GM06990 (cell line): ENCODE results near the gene ITGB3BP.

ENCODE experiments used
- DNase-seq: peaks from one replicate; pipeline ENCODE4 v3.0.0-alpha.2; 2011; ENCODE audit not compliant: insufficient read length; ENCODE audit errors: extremely low read depth
- H3K27me3 ChIP-seq: replicated peaks from 2 replicates; pipeline ENCODE4 v1.6.0; 2011; ENCODE audit warnings: low read length; ENCODE audit not compliant: control insufficient read depth, insufficient read depth
- H3K36me3 ChIP-seq: 2 replicates; pipeline ENCODE4 v1.5.1; 2011; ENCODE audit warnings: low read length; ENCODE audit not compliant: control insufficient read depth, insufficient read depth
- H3K4me3 ChIP-seq: replicated peaks from 2 replicates; pipeline ENCODE4 v1.5.1; 2011; ENCODE audit warnings: low read depth, mild to moderate bottlenecking, control low read depth, low read length
- CTCF ChIP-seq: IDR thresholded peaks from 2 replicates; pipeline ENCODE4 v1.5.1; 2011; ENCODE audit warnings: low read length, control low read depth, mild to moderate bottlenecking, inconsistent platforms; ENCODE audit not compliant: insufficient read depth, poor library complexity, severe bottlenecking

The ITGB3BP gene

GRCh38 chr1:63458750-63459149 lies 64.3 kb downstream of the ITGB3BP start:
- TF ChIP-seq CTCF, result no peak
- no peaks in the 10 kb centered on the region for H3K36me3 ChIP-seq
- no peak overlapping the region for H3K4me3 ChIP-seq
- no peak for DNase-seq
- no peaks in the 10 kb centered on the region for H3K27me3 ChIP-seq

- Histone ChIP-seq H3K4me3 (no peak overlapping the region), H3K36me3 (no peaks in the 10 kb centered on the region), H3K27me3 (no peaks in the 10 kb centered on the region)
- no peak for DNase-seq
- peak; percentile 11 for TF ChIP-seq CTCF
Observed at GRCh38 chr1:63454269-63454668, 68.8 kb downstream of the ITGB3BP start.

GRCh38 chr1:63453232-63453631 lies 69.8 kb downstream of the ITGB3BP start:
- Histone ChIP-seq H3K4me3 (no peak overlapping the region), H3K27me3 (no peaks in the 10 kb centered on the region), H3K36me3 (no peaks in the 10 kb centered on the region)
- no peak for DNase-seq
- no peak for TF ChIP-seq CTCF

GRCh38 chr1:63450416-63450815 lies 72.6 kb downstream of the ITGB3BP start:
- Histone ChIP-seq H3K36me3 (no peaks in the 10 kb centered on the region), H3K27me3 (no peaks in the 10 kb centered on the region), H3K4me3 (no peak overlapping the region)
- TF ChIP-seq CTCF, result no peak
- DNase-seq, result no peak

GRCh38 chr1:63448731-63449246 lies 74.2 kb downstream of the ITGB3BP start:
- no peak for TF ChIP-seq CTCF
- DNase-seq, result no peak
- Histone ChIP-seq H3K27me3 (no peaks in the 10 kb centered on the region), H3K4me3 (no peak overlapping the region), H3K36me3 (no peaks in the 10 kb centered on the region)

GRCh38 chr1:63442141-63442475 lies 80.9 kb downstream of the ITGB3BP start:
- Histone ChIP-seq H3K27me3 (no peaks in the 10 kb centered on the region), H3K36me3 (peaks cover 1% of the 10 kb centered on the region), H3K4me3 (no peak overlapping the region)
- no peak for DNase-seq
- no peak for TF ChIP-seq CTCF
